Cardiac fibroblast (primary cell): Measurements from ENCODE around the gene ZNF350.

Experiments
- DNase-seq, 2 donors: peaks; one replicate each; pipeline versions ENCODE4 v3.0.0 to v3.0.0-alpha.2; 2010; ENCODE audit warnings: low read depth in 2 of 2
- H3K4me3 ChIP-seq, 2 donors: replicated peaks in 1 of 2; 1 replicate in 1 of 2; 2 replicates in 1 of 2; pipeline ENCODE4 v1.5.1; 2011; ENCODE audit warnings: low read depth in 2 of 2, low read length in 2 of 2, mild to moderate bottlenecking in 2 of 2, moderate library complexity in 1 of 2
- TF ChIP-seq, protein P1 (sequence below): IDR thresholded peaks from one replicate; pipeline ENCODE4 v1.5.1; 2011; ENCODE audit warnings: low read depth, mild to moderate bottlenecking, low read length, inconsistent platforms

The ZNF350 gene

DNA sequence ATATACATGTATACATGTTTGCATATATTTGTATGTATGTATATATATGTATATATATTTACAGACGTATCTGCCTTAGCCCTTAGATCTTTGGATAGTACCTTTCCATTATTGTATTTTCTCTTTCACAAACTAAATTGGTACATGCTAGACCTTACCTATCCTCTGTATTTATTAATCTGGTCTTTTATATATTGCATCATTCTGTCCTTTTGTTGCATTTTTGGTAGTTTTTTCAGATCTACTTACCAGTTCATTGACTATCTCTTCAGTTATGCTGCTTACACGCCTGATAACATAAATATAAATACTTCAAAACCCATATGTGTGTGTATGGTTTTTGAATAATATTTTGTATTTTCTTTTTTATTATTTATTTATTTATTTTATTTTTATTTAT, 47.7 kb downstream of the ZNF350 start:
- TF ChIP-seq, protein P1, sequence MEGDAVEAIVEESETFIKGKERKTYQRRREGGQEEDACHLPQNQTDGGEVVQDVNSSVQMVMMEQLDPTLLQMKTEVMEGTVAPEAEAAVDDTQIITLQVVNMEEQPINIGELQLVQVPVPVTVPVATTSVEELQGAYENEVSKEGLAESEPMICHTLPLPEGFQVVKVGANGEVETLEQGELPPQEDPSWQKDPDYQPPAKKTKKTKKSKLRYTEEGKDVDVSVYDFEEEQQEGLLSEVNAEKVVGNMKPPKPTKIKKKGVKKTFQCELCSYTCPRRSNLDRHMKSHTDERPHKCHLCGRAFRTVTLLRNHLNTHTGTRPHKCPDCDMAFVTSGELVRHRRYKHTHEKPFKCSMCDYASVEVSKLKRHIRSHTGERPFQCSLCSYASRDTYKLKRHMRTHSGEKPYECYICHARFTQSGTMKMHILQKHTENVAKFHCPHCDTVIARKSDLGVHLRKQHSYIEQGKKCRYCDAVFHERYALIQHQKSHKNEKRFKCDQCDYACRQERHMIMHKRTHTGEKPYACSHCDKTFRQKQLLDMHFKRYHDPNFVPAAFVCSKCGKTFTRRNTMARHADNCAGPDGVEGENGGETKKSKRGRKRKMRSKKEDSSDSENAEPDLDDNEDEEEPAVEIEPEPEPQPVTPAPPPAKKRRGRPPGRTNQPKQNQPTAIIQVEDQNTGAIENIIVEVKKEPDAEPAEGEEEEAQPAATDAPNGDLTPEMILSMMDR, result no peak
- H3K4me3 ChIP-seq, result no peak overlapping the region
- DNase-seq, result no peak

DNA sequence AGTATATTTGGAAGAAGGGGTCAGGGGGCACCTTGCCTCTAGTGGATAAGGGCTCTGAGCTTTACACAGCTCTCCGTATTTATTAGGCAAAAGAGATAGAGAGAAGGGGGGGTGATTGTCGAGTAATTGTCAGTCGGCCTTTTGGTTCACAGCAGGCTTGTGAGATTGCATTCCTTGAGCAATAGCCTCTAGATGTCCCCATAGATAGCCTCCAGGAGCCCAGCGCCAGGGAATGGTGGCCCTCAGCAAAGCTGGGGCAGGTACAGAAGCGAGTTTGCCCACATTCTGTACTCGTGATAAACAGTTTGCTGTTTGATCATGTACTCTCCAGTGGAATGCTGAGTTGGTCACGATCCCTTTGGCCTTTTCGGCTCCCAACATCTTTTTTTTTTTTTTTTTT, 54.7 kb downstream of the ZNF350 start:
- no peak for DNase-seq
- no peak overlapping the region for H3K4me3 ChIP-seq

DNA sequence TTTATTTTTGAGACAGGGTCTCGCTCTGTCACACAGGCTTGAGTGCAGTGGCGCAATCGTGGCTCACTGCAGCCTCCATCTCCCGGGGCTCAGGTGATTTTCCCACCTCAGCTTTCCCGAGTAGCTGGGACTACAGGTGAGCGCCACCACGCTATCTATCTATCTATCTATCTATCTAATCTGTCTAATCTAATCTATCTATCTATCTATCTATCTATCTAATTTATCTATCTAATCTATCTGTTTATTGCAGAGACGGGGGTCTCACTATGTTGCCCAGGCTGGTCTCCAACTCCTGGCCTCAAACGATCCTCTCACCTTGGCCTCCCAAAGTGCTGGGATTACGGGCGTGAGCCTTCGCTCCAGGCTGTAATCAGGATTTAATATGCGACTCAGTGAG, 58.8 kb downstream of the ZNF350 start:
- no peak for DNase-seq
- TF ChIP-seq, protein P1, result no peak
- peak overlapping the region; percentile 83 to 84 for H3K4me3 ChIP-seq

More for the DNA sequence above, 54.7 kb downstream of the ZNF350 start:
- TF ChIP-seq, protein P1, result no peak

DNA sequence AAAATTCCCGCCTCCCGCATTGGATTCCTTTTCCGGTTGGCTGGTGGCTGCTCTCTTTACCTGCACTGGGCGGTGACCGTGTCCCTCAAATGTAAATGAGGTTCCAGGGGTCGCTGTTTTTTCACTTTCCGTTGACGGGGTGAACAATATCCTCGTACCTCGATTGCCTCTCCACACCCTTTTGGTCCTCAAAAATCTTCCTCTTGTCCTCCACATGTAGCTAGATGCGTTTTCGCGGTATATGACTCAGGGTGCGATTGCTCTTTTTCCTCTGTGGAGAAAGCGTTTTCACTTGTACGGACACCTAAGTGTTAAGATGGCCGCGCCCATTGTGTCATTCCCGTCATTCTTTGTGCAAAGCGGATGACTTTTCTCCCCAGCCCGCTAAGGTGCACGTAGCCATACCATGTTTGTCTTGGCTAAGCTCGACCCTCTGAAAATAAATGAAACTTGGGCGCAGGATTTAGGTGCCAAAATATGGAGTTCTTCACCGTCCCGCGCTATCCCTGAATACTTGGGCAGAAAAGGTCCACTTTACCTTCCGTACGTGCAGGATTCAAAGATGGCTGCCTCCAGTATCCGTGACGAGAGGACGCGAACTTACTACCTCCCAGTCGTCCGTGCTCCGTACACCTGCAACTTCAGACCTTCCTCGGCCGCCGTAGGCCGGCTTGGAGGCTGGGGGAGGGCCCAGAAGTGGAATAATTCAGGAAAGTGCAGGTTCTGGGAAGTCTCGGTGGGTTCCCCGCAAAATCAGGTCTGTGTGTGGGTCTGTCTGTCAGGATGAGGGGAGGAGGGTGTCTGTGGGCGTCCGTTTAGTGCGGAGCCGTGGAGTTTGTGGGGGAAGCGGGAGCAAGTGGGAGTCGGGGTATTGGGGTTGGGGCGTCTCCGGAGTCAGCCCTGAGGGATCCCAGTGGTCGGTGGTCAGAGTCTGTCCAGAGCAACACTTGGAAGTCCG, 59.6 kb downstream of the ZNF350 start, which contains the start of gene ZNF613:
Gene ZNF613 (plus strand): TSS at position 689 of the 958 bp plus-strand sequence. CDS start 8,749 bp downstream, outside the sequence.
- DNase-seq, result peak; percentile 97
- TF ChIP-seq, protein P1, result peak; percentile 4
- H3K4me3 ChIP-seq, result peak within 1 kb of the TSS; percentile 83 to 84

DNA sequence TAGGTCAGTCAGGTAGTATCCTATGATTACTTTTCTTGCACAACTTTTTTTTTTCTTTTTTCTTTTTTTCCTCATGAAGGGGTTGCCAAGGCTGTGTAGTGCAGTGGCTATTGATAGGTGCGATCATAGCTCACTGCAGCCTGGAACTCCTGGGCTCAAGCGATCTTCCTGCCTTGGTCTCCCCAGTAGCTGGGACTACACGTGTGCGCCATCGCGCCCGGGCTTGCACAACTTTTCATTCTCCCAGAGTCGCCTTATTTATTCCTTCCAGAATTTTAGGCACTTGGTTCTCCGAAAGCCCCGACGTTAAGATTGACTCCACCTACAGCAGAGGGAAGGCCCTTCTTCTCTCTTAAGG, 60.2 kb downstream of the ZNF350 start:
- TF ChIP-seq, protein P1, result no peak
- no peak for DNase-seq
- peak overlapping the region; percentile 83 to 84 for H3K4me3 ChIP-seq

DNA sequence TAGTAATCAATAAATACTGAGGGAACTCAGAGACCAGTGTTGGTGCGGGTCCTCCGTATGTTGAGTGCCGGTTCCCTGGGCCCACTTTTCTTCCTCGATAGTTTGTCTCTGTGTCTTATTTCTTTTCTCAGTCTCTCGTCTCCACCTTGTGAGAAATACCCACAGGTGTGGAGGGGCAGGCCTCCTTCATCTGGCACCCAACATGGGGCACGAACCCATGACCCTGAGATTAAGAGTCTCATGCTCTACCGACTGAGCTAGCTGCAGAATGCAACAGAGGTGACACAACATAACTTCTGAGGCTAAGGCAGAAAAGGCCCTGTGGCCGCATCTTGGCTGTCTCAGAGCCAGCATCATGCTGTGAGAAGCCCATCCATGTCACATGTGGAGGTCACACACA, 64.7 kb downstream of the ZNF350 start:
- no peak overlapping the region for H3K4me3 ChIP-seq
- peak in 1 of 2 donors; percentile 12 for DNase-seq
- TF ChIP-seq, protein P1, result no peak

DNA sequence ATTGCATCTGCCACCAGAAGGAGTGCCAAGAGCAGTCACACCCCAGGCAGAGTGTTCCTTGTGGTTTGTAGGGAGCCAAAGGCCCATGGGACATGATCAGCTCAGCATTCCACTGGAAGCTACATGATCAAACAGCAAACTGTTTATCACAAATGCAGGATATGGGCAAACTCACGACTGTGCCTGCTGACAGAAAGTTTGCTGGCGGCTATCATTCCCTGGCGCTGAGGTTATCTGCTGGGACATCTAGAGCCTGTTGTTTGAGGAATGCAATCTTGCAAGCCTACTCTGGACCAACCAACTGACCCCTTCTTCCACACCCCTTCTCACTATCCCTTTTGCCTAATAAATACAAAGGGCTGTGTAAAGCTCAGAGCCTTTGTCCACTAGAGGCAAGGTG, 67.0 kb downstream of the ZNF350 start:
- no peak for DNase-seq
- no peak overlapping the region for H3K4me3 ChIP-seq
- TF ChIP-seq, protein P1, result no peak
